Measurements from ENCODE around the gene VAPA. TPM values are rescaled to one million over a fixed set of nuclear protein-coding genes. Genes with fewer than 3 reads are reported as not detected.
"Not testable (repeated sequence)": the region's sequence is repeated elsewhere in the genome, so short reads cannot be mapped to it uniquely, and the experiment has no call there.

Gene VAPA
- total RNA-seq, 2 experiments from 2014 or later, result 152 to 159 TPM

DNA sequence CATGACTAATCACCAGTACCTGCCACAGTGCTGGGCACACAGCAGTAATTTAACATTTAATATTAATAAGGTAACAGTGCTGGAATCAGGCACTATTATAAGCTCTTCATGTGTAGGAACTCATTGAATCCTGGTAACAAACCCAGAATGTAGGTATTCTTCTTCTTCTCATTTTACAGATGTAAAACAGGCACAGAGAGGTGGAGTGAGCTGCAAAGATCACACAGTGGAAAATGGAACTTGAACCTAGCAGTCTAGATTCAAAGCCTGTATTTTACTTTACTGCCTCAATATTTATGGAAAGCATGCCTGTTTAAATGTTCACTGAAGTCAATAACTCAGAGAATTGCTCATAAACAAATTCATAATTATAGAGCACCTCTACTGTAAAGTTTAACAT, 3.7 kb upstream of the VAPA start:
- POLR2A ChIA-PET, result no interaction called here
- CTCF ChIA-PET, result no interaction called here
- Mint-ChIP-seq H3K4me1 (ENCODE audit: low read depth) (peaks cover 8% of the 10 kb centered on the region), H3K27me3 (peaks cover 15% of the 10 kb centered on the region), H3K4me3 (no peak overlapping the region), H3K9me3 (no peaks in the 10 kb centered on the region), H3K27ac (no peak overlapping the region), H3K36me3 (no peaks in the 10 kb centered on the region)
- DNase-seq, result no peak
- intact Hi-C loops (cut with micrococcal nuclease), result loop anchor here (5.0 to 10.0 kb wide), 3 partner anchors 203 to 815 kb away; partner anchors contain the start of genes ANKRD12 and RAB31

DNA sequence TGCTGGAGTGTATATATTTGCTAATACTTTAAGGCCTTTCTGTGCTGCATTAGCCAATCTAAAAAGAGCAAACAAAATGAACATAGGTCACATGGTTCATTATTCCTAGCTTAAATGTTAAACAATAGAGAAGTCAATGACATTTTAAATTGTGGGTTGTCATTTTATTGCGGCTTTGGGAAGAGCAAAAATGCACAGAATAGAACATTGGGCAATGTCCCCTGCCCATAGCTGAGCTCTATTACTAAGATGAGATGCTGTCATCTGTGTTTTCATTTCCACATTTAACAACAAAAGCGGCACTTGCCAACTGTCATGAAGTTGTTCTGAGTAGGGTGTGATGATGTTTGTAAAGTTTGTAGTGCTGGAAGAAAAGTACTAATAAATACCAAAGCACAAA, 3.2 kb upstream of the VAPA start:
- DNase-seq, result no peak
- H3K36me3 Mint-ChIP-seq, result no peaks in the 10 kb centered on the region
- no peak overlapping the region for H3K4me3 Mint-ChIP-seq
- intact Hi-C loops (cut with micrococcal nuclease), result loop anchor here (5.0 to 10.0 kb wide), 3 partner anchors 203 to 816 kb away; partner anchors contain the start of genes ANKRD12 and RAB31
- CTCF ChIA-PET, result no interaction called here
- peaks cover 14% of the 10 kb centered on the region for H3K27me3 Mint-ChIP-seq
- POLR2A ChIA-PET, result no interaction called here
- H3K4me1 Mint-ChIP-seq (ENCODE audit: low read depth), result peaks cover 13% of the 10 kb centered on the region
- H3K9me3 Mint-ChIP-seq, result no peaks in the 10 kb centered on the region
- no peak overlapping the region for H3K27ac Mint-ChIP-seq

DNA sequence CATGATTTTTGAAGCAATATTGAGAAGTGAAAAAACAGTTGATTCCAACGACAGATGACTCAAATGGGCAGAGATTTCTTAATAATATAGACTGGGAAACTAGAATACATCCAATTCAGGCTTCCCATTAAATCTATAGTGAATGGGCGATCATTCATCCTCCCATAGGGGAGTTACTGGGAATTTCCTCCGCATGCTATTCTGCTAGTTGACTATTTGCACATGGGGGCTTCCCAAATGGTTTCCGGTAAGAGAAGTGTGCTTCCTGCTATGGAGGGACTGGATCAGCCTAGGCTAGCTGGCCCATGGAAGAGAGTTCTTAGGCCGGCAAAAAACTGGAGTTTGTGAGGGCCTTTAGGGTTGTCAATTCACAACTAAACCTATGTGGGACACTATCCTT, 2.6 kb upstream of the VAPA start:
- H3K4me1 Mint-ChIP-seq (ENCODE audit: low read depth), result peaks cover 19% of the 10 kb centered on the region
- H3K27me3 Mint-ChIP-seq, result peaks cover 12% of the 10 kb centered on the region
- ChIA-PET CTCF (no interaction called here), POLR2A (interaction anchor here (0.6 kb wide), 1 partner anchor 679 kb away, joined by 4 read pairs; no protein-coding TSS in a partner anchor)
- no peak overlapping the region for H3K27ac Mint-ChIP-seq
- H3K4me3 Mint-ChIP-seq, result no peak overlapping the region
- no peaks in the 10 kb centered on the region for H3K36me3 Mint-ChIP-seq
- DNase-seq, result no peak
- no peaks in the 10 kb centered on the region for H3K9me3 Mint-ChIP-seq
- intact Hi-C loops (cut with micrococcal nuclease), result loop anchor here (5.0 to 10.0 kb wide), 3 partner anchors 204 to 816 kb away; partner anchors contain the start of genes ANKRD12 and RAB31

DNA sequence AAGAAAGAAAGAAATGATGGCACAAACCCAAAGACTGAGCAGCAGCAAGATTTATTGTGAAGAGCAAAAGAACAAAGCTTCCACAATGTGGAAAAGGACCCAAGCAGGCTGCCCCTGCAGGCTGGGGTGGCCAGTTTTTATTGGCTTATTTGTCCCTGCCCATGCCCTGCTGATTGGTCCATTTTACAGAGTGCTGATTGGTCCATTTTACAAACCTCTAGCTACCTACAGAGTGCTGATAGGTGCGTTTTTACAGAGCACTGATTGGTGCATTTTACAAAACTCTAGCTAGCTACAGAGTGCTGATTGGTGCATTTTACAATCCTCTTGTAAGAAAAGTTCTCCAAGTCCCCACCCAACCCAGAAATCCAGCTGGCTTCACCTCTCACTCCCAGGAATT, 1.5 kb upstream of the VAPA start:
- CTCF ChIA-PET, POLR2A ChIA-PET, H3K27me3 Mint-ChIP-seq, DNase-seq, H3K27ac Mint-ChIP-seq, H3K4me3 Mint-ChIP-seq, H3K9me3 Mint-ChIP-seq, H3K36me3 Mint-ChIP-seq: not testable (repeated sequence)
- intact Hi-C loops (cut with micrococcal nuclease), result loop anchor here (2.0 to 10.0 kb wide), 4 partner anchors 35 to 817 kb away; partner anchors contain the start of genes ANKRD12 and RAB31
- peaks cover 25% of the 10 kb centered on the region for H3K4me1 Mint-ChIP-seq (ENCODE audit: low read depth)

DNA sequence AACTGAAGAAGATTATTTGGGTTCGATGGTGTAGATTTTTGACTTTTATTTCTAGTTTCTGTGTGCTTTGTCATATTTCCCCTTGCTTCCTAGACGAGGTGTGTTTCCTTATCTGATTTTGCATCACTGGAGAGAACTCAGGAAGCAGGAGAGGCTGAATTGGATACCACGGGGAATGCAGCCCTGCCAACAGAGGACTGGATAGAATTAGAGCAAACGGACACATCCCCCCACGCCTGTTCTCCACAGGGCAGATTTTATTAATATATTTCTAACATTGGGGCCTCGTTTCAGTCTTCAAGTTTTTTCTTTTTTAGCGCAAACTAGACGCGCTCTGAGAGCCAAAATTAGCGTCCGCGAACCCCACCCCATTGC, 678 bp upstream of the VAPA start:
- ChIA-PET CTCF (interaction anchor here (1.0 to 1.3 kb wide), 2 partner anchors 51 to 143 kb away, joined by 4 read pairs; no protein-coding TSS in a partner anchor), POLR2A (interaction anchor here (0.8 to 1.6 kb wide), 4 partner anchors 14 to 298 kb away, joined by 3 to 14 read pairs (median 4); no protein-coding TSS in a partner anchor)
- Mint-ChIP-seq H3K27me3 (peaks cover 4% of the 10 kb centered on the region), H3K27ac (peak overlapping the region; percentile 91), H3K36me3 (no peaks in the 10 kb centered on the region), H3K4me1 (ENCODE audit: low read depth) (peaks cover 25% of the 10 kb centered on the region), H3K9me3 (no peaks in the 10 kb centered on the region), H3K4me3 (peak overlapping the region; percentile 84)
- intact Hi-C loops (cut with micrococcal nuclease), result loop anchor here (1.0 to 10.0 kb wide), 6 partner anchors 36 to 818 kb away; partner anchors contain the start of genes ANKRD12, RAB31 and RALBP1
- DNase-seq, result no peak

DNA sequence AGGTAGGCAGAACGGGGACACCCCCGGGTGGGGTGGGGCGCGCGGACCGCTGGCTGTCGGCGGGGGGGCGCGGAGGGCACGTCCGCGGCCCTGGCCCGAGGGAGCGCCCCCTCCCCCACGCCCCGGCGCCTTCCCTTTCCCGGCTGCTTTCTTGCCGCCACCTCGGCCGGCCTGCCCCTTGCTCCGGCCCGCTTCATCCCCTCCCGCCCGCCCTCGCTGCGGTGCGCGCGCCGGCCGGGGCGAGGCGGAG, 443 bp downstream of the VAPA start:
- CTCF ChIA-PET, result interaction anchor here (1.0 to 1.3 kb wide), 2 partner anchors 52 to 144 kb away, joined by 4 read pairs; no protein-coding TSS in a partner anchor
- POLR2A ChIA-PET, result interaction anchor here (1.3 to 2.1 kb wide), 4 partner anchors 12 to 52 kb away, joined by 4 to 14 read pairs (median 9); no protein-coding TSS in a partner anchor

DNA sequence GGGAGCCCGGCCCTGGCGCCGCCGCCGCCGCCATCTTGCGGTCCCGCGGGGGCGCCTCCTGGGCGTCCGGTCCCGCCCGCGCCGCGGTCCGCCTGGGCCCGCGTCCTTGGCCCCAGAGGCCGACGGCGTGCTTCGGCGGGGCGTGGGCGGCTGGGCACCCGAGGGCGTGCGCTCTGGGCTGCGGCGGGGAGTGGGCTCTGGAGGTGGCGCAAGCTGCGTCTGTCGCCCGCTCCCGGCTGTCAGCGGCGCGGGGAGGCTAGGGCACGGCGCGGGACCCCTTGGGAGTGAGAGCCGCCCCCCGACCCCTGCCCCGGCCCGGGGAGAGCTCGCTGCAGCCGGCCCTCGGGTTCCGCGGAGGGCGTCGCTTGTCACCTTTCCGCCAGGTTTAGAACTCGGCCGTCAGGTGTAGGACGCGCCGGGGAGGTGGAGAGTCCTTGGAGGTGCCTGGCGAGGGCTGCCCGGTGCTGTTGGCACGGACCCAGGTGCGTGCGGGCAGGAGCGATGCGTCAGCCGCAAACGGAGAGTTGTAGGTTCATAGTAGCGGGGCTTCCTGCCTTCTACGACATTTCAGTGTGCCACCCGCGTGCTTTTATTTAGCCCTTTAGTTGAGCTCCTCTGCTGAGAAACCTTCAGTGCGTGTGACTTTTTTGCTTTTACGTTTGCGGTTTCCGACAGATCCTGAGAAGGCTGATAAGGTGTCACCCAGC, 921 bp downstream of the VAPA start:
- Mint-ChIP-seq H3K4me3 (peak overlapping the region; percentile 84), H3K27ac (peak overlapping the region; percentile 80), H3K9me3 (no peaks in the 10 kb centered on the region), H3K36me3 (no peaks in the 10 kb centered on the region), H3K4me1 (ENCODE audit: low read depth) (peaks cover 25% of the 10 kb centered on the region), H3K27me3 (no peaks in the 10 kb centered on the region)
- CTCF ChIA-PET, result interaction anchor here (1.0 to 1.2 kb wide), 5 partner anchors 37 to 300 kb away, joined by 3 read pairs; no protein-coding TSS in a partner anchor
- POLR2A ChIA-PET, result interaction anchor here (0.6 to 2.1 kb wide), 10 partner anchors 12 to 53 kb away, joined by 3 to 14 read pairs (median 4); partner anchors contain the start of gene TXNDC2
- DNase-seq, result peak; percentile 90
- intact Hi-C loops (cut with micrococcal nuclease), result loop anchor here (1.0 to 10.0 kb wide), 8 partner anchors 38 to 1936 kb away; partner anchors contain the start of genes ANKRD12, CHMP1B and RAB31

More for the DNA sequence above, 443 bp downstream of the VAPA start:
- intact Hi-C loops (cut with micrococcal nuclease), result loop anchor here (2.0 to 10.0 kb wide), 5 partner anchors 207 to 1937 kb away; partner anchors contain the start of genes ANKRD12, CHMP1B and RAB31
- Mint-ChIP-seq H3K4me3 (peak overlapping the region; percentile 84), H3K4me1 (ENCODE audit: low read depth) (peaks cover 25% of the 10 kb centered on the region), H3K9me3 (no peaks in the 10 kb centered on the region), H3K36me3 (no peaks in the 10 kb centered on the region), H3K27me3 (peaks cover 2% of the 10 kb centered on the region), H3K27ac (peak overlapping the region; percentile 91)
- no peak for DNase-seq

DNA sequence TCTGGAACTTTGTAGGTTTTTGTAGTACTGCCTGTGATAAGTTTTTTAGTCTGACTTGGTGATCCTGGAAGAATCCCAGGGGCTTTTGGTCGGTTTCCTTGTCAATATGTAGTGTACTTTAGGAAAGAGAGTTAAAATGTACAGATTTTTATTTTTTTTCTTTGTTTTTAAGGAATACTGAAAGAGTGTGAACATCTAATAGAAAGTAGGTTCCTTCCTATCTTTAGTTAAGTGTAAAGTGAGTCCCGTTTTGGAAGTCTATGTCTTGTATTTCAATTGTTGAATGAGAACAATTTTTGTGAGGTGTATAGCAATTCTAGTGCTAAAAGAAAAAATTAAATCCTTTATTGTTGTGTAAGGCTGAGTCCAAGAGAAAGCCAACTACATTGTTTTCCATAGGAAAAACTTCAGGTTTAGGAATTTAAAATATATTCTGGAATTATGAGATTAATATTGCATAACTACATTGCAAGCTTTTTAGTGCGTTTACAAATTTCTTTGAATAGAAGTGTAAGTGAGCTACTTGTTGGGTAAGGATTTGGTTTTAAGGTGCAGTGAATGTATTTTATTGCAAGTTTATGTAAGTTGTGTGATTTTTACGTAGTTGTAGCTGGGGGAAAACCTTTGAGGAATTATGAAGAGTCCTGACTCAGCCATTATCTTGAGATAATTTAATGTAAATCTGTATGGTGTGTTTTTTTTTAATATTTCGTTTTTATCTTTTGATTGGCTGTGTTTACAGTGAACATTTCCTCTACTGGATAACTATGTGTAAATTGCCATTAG, 1.7 kb downstream of the VAPA start:
- peak overlapping the region; percentile 80 for H3K27ac Mint-ChIP-seq
- no peaks in the 10 kb centered on the region for H3K9me3 Mint-ChIP-seq
- H3K4me3 Mint-ChIP-seq, result peak overlapping the region; percentile 84
- peaks cover 25% of the 10 kb centered on the region for H3K4me1 Mint-ChIP-seq (ENCODE audit: low read depth)
- no peaks in the 10 kb centered on the region for H3K27me3 Mint-ChIP-seq
- DNase-seq, result no peak
- POLR2A ChIA-PET, result interaction anchor here (0.6 to 2.1 kb wide), 8 partner anchors 11 to 300 kb away, joined by 3 to 14 read pairs (median 4); partner anchors contain the start of gene TXNDC2
- intact Hi-C loops (cut with micrococcal nuclease), result loop anchor here (1.0 to 10.0 kb wide), 8 partner anchors 37 to 1935 kb away; partner anchors contain the start of genes ANKRD12 and CHMP1B
- no peaks in the 10 kb centered on the region for H3K36me3 Mint-ChIP-seq
- CTCF ChIA-PET, result interaction anchor here (1.0 to 1.2 kb wide), 5 partner anchors 36 to 300 kb away, joined by 3 read pairs; no protein-coding TSS in a partner anchor

DNA sequence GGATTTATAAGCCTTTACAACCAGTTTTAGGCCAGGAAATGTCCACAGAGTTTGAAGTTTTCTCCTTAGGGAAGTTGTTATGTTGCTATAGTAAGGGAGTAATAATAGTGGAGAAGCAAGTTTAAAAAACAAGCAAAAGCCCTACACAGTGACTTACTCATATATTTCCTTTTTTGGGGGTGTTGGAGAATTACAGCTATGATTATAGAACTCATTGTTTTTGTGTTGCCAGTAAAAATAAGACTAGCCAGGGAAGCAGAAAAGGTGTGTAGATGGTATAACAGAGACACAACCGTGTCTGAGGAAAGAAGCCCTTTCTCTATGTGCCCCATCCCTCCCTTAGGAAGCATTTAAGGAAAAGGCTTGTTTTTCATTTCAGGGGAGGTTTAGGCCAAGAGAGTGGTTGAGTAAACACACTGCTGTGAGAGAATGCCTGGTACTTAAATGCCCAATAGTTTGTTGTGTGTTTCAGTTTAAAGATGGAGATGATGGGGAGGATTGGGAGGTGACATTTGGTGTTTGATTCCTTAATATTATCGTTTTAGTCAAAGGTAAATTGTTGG, 2.3 kb downstream of the VAPA start:
- H3K27me3 Mint-ChIP-seq, result no peaks in the 10 kb centered on the region
- CTCF ChIA-PET, result interaction anchor here (1.1 to 1.2 kb wide), 2 partner anchors 233 to 301 kb away, joined by 3 read pairs; no protein-coding TSS in a partner anchor
- H3K9me3 Mint-ChIP-seq, result no peaks in the 10 kb centered on the region
- no peak for DNase-seq
- peaks cover 25% of the 10 kb centered on the region for H3K4me1 Mint-ChIP-seq (ENCODE audit: low read depth)
- POLR2A ChIA-PET, result interaction anchor here (1.5 to 2.1 kb wide), 2 partner anchors 11 to 39 kb away, joined by 6 to 14 read pairs; no protein-coding TSS in a partner anchor
- peak overlapping the region; percentile 80 for H3K27ac Mint-ChIP-seq
- H3K36me3 Mint-ChIP-seq, result no peaks in the 10 kb centered on the region
- intact Hi-C loops (cut with micrococcal nuclease), result loop anchor here (1.0 to 10.0 kb wide), 5 partner anchors 36 to 821 kb away; partner anchors contain the start of gene ANKRD12
- peak overlapping the region; percentile 84 for H3K4me3 Mint-ChIP-seq

DNA sequence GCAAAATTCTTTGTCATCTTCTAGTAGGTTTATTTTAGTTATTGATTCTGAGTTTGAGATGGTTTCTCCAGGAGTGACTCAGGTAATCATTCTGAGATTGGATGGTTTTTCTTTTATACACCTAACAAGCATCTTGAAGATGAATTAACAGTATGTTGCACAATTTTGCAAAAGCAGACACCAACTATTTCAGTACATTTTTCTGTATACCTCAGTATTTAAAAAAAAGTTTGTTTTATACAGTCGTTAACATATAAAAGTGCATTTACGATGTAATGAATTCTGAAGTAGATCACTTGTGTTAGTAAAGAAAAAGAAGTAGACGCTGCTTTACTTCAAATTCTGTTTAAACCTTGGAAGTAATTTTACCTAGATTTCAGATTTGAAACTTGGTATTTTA, 3.0 kb downstream of the VAPA start:
- no peaks in the 10 kb centered on the region for H3K27me3 Mint-ChIP-seq
- no peak overlapping the region for H3K4me3 Mint-ChIP-seq
- intact Hi-C loops (cut with micrococcal nuclease), result loop anchor here (1.0 to 10.0 kb wide), 5 partner anchors 35 to 822 kb away; partner anchors contain the start of gene ANKRD12
- no peaks in the 10 kb centered on the region for H3K36me3 Mint-ChIP-seq
- H3K9me3 Mint-ChIP-seq, result no peaks in the 10 kb centered on the region
- H3K4me1 Mint-ChIP-seq (ENCODE audit: low read depth), result peaks cover 26% of the 10 kb centered on the region
- ChIA-PET CTCF (no interaction called here), POLR2A (no interaction called here)
- no peak for DNase-seq
- peak overlapping the region; percentile 80 for H3K27ac Mint-ChIP-seq

DNA sequence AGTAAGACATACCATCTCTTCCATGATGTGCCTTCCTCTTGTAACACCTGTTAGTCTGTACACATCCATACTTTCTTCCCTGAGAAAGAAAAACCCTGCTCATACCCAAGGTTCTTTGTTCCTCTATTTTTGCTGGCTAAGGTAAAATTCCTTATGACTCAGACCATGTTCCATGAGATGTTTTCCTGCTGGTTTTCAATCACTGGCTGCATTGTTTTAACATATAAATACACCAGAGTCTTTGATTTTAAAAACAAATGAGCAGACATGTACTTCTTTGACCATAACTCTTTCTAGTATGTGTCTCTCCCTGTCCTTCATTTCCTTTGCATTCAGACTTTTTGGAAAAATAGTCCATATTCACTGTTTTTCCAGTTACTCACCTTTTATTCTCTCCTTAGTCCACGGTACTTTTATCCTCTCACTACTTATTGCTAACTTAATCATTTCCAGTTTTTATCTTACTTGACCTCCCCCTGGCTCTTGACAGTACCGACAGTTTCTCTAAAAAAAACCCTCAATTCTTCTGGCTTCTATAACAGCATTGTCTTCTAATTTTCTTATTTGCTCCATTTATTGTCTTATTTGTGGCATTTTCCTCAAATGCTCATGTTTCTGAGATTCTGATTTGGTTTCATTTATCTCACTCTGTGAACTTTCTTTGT, 4.3 kb downstream of the VAPA start:
- Mint-ChIP-seq H3K36me3 (no peaks in the 10 kb centered on the region), H3K4me3 (no peak overlapping the region), H3K27ac (no peak overlapping the region), H3K9me3 (no peaks in the 10 kb centered on the region), H3K27me3 (no peaks in the 10 kb centered on the region), H3K4me1 (ENCODE audit: low read depth) (peaks cover 31% of the 10 kb centered on the region)
- intact Hi-C loops (cut with micrococcal nuclease), result loop anchor here (5.0 to 10.0 kb wide), 4 partner anchors 34 to 823 kb away; partner anchors contain the start of gene ANKRD12
- POLR2A ChIA-PET, result no interaction called here
- CTCF ChIA-PET, result no interaction called here
- DNase-seq, result no peak
